Mammary epithelial cell (primary cell): ENCODE data around the gene RELN.

ENCODE experiments used
- EZH2 ChIP-seq: IDR thresholded peaks from 2 replicates; pipeline ENCODE4 v1.6.1; 2012; ENCODE audit warnings: low read length, inconsistent platforms, borderline replicate concordance
- TF ChIP-seq, protein P1 (sequence below), 2 donors: IDR thresholded peaks in 1 of 2; conservative IDR thresholded peaks in 1 of 2; 2 replicates each; pipeline ENCODE4 v1.5.1; 2011 to 2012; ENCODE audit warnings: inconsistent platforms in 2 of 2, low read length in 2 of 2, mild to moderate bottlenecking in 2 of 2, control low read depth in 1 of 2, low read depth in 1 of 2; ENCODE audit not compliant: insufficient read depth in 1 of 2; ENCODE audit errors: extremely low read depth in 1 of 2

- TF ChIP-seq, protein P1, sequence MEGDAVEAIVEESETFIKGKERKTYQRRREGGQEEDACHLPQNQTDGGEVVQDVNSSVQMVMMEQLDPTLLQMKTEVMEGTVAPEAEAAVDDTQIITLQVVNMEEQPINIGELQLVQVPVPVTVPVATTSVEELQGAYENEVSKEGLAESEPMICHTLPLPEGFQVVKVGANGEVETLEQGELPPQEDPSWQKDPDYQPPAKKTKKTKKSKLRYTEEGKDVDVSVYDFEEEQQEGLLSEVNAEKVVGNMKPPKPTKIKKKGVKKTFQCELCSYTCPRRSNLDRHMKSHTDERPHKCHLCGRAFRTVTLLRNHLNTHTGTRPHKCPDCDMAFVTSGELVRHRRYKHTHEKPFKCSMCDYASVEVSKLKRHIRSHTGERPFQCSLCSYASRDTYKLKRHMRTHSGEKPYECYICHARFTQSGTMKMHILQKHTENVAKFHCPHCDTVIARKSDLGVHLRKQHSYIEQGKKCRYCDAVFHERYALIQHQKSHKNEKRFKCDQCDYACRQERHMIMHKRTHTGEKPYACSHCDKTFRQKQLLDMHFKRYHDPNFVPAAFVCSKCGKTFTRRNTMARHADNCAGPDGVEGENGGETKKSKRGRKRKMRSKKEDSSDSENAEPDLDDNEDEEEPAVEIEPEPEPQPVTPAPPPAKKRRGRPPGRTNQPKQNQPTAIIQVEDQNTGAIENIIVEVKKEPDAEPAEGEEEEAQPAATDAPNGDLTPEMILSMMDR (conservative IDR thresholded peaks at IDR 0.05 in 1 of 2, IDR thresholded peaks at IDR 0.05 in 1 of 2; ENCODE audit: extremely low read depth in 1 of 2, insufficient read depth in 1 of 2, low read depth in 1 of 2, low read length in 2 of 2): no peak
- no peak for TF ChIP-seq EZH2
These were observed 22.7 kb downstream of the RELN start for GRCh38 chr7:103966593-103967277.
